Skin of body (tissue), 2 donors: Measurements from ENCODE around the gene TLK2. TPM values are rescaled to one million over a fixed set of nuclear protein-coding genes. Genes with fewer than 3 reads are reported as not detected.
"Not testable (repeated sequence)": the region's sequence is repeated elsewhere in the genome, so short reads cannot be mapped to it uniquely, and the experiment has no call there.

Experiments
- DNase-seq: peaks from one replicate; lab custom pipeline; 2025; lab: John Stamatoyannopoulos, UW
- total RNA-seq: library from RNA; depleted of rRNA; stranded (reverse); fragments of >200 nt; gene quantifications from one replicate; pipeline ENCODE4 v1.2.3, GENCODE V29; 2014

TLK2 gene
- total RNA-seq, 1 donor from 2014 or later = 52.0 TPM

GRCh38 chr17:62558941-62559340 lies 80.3 kb downstream of the TLK2 start:
- DNase-seq = not testable (repeated sequence)

- DNase-seq = not testable (repeated sequence)
Measured at GRCh38 chr17:62560971-62561370, 82.3 kb downstream of the TLK2 start.

- no peak for DNase-seq
Measured at GRCh38 chr17:62562656-62563055, 84.0 kb downstream of the TLK2 start.

GRCh38 chr17:62565817-62566216 lies 87.2 kb downstream of the TLK2 start:
- no peak for DNase-seq

- no peak for DNase-seq
Measured at GRCh38 chr17:62566996-62567578, 88.5 kb downstream of the TLK2 start.

- no peak for DNase-seq
Measured at GRCh38 chr17:62572488-62572887, 93.9 kb downstream of the TLK2 start.

- no peak for DNase-seq
Measured at GRCh38 chr17:62572888-62573401, 94.3 kb downstream of the TLK2 start.

- no peak for DNase-seq
Measured at GRCh38 chr17:62573480-62574117, 95.0 kb downstream of the TLK2 start.

GRCh38 chr17:62576382-62576781 lies 97.8 kb downstream of the TLK2 start:
- DNase-seq = no peak

GRCh38 chr17:62578757-62579487 lies 100.3 kb downstream of the TLK2 start:
- DNase-seq = no peak

- no peak for DNase-seq
Measured at GRCh38 chr17:62580947-62581346, 102.3 kb downstream of the TLK2 start.

- no peak for DNase-seq
Measured at GRCh38 chr17:62581764-62582163, 103.1 kb downstream of the TLK2 start.

GRCh38 chr17:62587554-62587953 lies 108.9 kb downstream of the TLK2 start:
- no peak for DNase-seq

GRCh38 chr17:62588109-62588508 lies 109.5 kb downstream of the TLK2 start:
- DNase-seq = no peak

- DNase-seq = no peak
Measured at GRCh38 chr17:62591333-62591732, 112.7 kb downstream of the TLK2 start.

- not testable (repeated sequence) for DNase-seq
Measured at GRCh38 chr17:62591822-62592221, 113.2 kb downstream of the TLK2 start.

- DNase-seq = no peak
Measured at GRCh38 chr17:62592341-62593099, 113.9 kb downstream of the TLK2 start.

- no peak for DNase-seq
Measured at GRCh38 chr17:62595484-62595883, 116.9 kb downstream of the TLK2 start.

GRCh38 chr17:62596662-62597061 lies 118.0 kb downstream of the TLK2 start:
- DNase-seq = no peak

- DNase-seq = no peak
Measured at GRCh38 chr17:62597150-62597549, 118.5 kb downstream of the TLK2 start.

- no peak for DNase-seq
Measured at GRCh38 chr17:62597920-62598319, 119.3 kb downstream of the TLK2 start.
